ENCODE data around the gene LAMA3. TPM values are rescaled to one million over a fixed set of nuclear protein-coding genes. Genes with fewer than 3 reads are reported as not detected.

Gene LAMA3
- total and polyA plus RNA-seq, 4 donors, result 0.26 to 3.9 (median 0.37) TPM

GRCh38 chr18:23951206-23951605 is 262.0 kb downstream of the LAMA3 start:
- H3K36me3 ChIP-seq (ENCODE audit: control insufficient read depth in 4 of 4, insufficient read depth in 3 of 4, low read depth in 1 of 4, low read length in 3 of 4), result no peaks in the 10 kb centered on the region
- H3K4me3 ChIP-seq (ENCODE audit: low read depth in 1 of 3, low read length in 3 of 3), result no peak overlapping the region
- no peak for DNase-seq (ENCODE audit: low spot score)
- H3K9me3 ChIP-seq (ENCODE audit: control insufficient read depth in 4 of 4, low read length in 3 of 4), result no peaks in the 10 kb centered on the region
- H3K4me1 ChIP-seq (ENCODE audit: control insufficient read depth in 4 of 4, insufficient read depth in 4 of 4, low read length in 3 of 4), result no peaks in the 10 kb centered on the region
- no peak overlapping the region for H3K9ac ChIP-seq (ENCODE audit: low read depth in 1 of 2, low read length in 2 of 2)
- H3K27me3 ChIP-seq (ENCODE audit: control insufficient read depth in 4 of 4, insufficient read depth in 4 of 4, low read length in 3 of 4), result no peaks in the 10 kb centered on the region
- H3K27ac ChIP-seq (ENCODE audit: low read depth in 1 of 2, low read length in 2 of 2), result no peak overlapping the region
- 84% methylated on average over 5 of the region's 5 CpGs for WGBS
- no peak for TF ChIP-seq RXRA (IDR thresholded peaks at IDR 0.05)
- TF ChIP-seq HNF4G (IDR thresholded peaks at IDR 0.05), result no peak
- TF ChIP-seq EGR1 (IDR thresholded peaks at IDR 0.05; ENCODE audit: low read depth in 2 of 2), result no peak
- no peak for TF ChIP-seq HNF4A (conservative IDR thresholded peaks at IDR 0.05)

- peaks cover 0 to 4% (median 0%) of the 10 kb centered on the region in 4 donors for H3K4me1 ChIP-seq (ENCODE audit: control insufficient read depth in 4 of 4, insufficient read depth in 4 of 4, low read length in 3 of 4)
- H3K27me3 ChIP-seq (ENCODE audit: control insufficient read depth in 4 of 4, insufficient read depth in 4 of 4, low read length in 3 of 4), result no peaks in the 10 kb centered on the region
- no peak for DNase-seq (ENCODE audit: low spot score)
- TF ChIP-seq RXRA (IDR thresholded peaks at IDR 0.05) (no peak), JUND (IDR thresholded peaks at IDR 0.05) (no peak), ZBTB33 (IDR thresholded peaks at IDR 0.05) (no peak), GABPA (IDR thresholded peaks at IDR 0.05 in 1 of 2, conservative IDR thresholded peaks at IDR 0.05 in 1 of 2) (no peak), ATF3 (IDR thresholded peaks at IDR 0.05) (no peak), HNF4A (conservative IDR thresholded peaks at IDR 0.05) (no peak), SP1 (IDR thresholded peaks at IDR 0.05) (no peak), HNF4G (IDR thresholded peaks at IDR 0.05) (no peak), FOXA1 (IDR thresholded peaks at IDR 0.05) (no peak), FOXA2 (IDR thresholded peaks at IDR 0.05) (no peak), MAX (IDR thresholded peaks at IDR 0.05) (no peak), EGR1 (IDR thresholded peaks at IDR 0.05; ENCODE audit: low read depth in 2 of 2) (no peak), RAD21 (IDR thresholded peaks at IDR 0.05) (no peak), CTCF (IDR thresholded peaks at IDR 0.05; ENCODE audit: low read depth, low read length, missing input control) (no peak), NR2F2 (IDR thresholded peaks at IDR 0.05) (no peak), TAF1 (conservative IDR thresholded peaks at IDR 0.05) (no peak), REST (IDR thresholded peaks at IDR 0.05) (no peak), YY1 (IDR thresholded peaks at IDR 0.05) (no peak)
- H3K9ac ChIP-seq (ENCODE audit: low read depth in 1 of 2, low read length in 2 of 2), result no peak overlapping the region
- 93% methylated on average over 2 of the region's 2 CpGs for WGBS
- H3K4me3 ChIP-seq (ENCODE audit: low read depth in 1 of 3, low read length in 3 of 3), result no peak overlapping the region
- H3K27ac ChIP-seq (ENCODE audit: low read depth in 1 of 2, low read length in 2 of 2), result no peak overlapping the region
- H3K36me3 ChIP-seq (ENCODE audit: control insufficient read depth in 4 of 4, insufficient read depth in 3 of 4, low read depth in 1 of 4, low read length in 3 of 4), result no peaks in the 10 kb centered on the region
- no peaks in the 10 kb centered on the region for H3K9me3 ChIP-seq (ENCODE audit: control insufficient read depth in 4 of 4, low read length in 3 of 4)
Observed at GRCh38 chr18:23953984-23954383, 264.7 kb downstream of the LAMA3 start.
